B cell (primary cell): ENCODE results near the gene CHD2.

Source experiments
- CTCF ChIP-seq: fragments of 200-600 bp; IDR thresholded peaks from one replicate; pipeline ENCODE4 v1.8.0; 2022; ENCODE audit warnings: antibody characterized with exemption, mild to moderate bottlenecking
- EZH2 ChIP-seq: IDR thresholded peaks from 2 replicates; pipeline ENCODE4 v1.6.1; 2012; ENCODE audit warnings: borderline replicate concordance, low read depth, mild to moderate bottlenecking, moderate library complexity, low read length; ENCODE audit not compliant: insufficient read depth, poor library complexity, severe bottlenecking

- TF ChIP-seq CTCF: no peak
- no peak for TF ChIP-seq EZH2
These were observed 71.6 kb downstream of the CHD2 start for GRCh38 chr15:92971713-92972112.
